Endodermal cell (in vitro differentiated cells): ENCODE results near the gene GOLPH3. TPM values are rescaled to one million over a fixed set of nuclear protein-coding genes. Genes with fewer than 3 reads are reported as not detected.

Experiments used
- DNase-seq: peaks from one replicate; pipeline ENCODE4 v3.0.0-alpha.2; 2017
- H3K27ac ChIP-seq: 2 replicates; pipeline ENCODE4 v1.5.1; 2013; ENCODE audit warnings: mild to moderate bottlenecking, low read depth, low read length, moderate library complexity
- H3K27me3 ChIP-seq: 2 replicates; pipeline ENCODE4 v1.6.1; 2013; ENCODE audit warnings: mild to moderate bottlenecking, low read length, moderate library complexity; ENCODE audit not compliant: insufficient read depth, control insufficient read depth, poor library complexity, severe bottlenecking
- H3K36me3 ChIP-seq: 2 replicates; pipeline ENCODE4 v1.7.0; 2013; ENCODE audit warnings: mild to moderate bottlenecking, low read length, moderate library complexity; ENCODE audit not compliant: control insufficient read depth, insufficient read depth
- H3K4me1 ChIP-seq: one replicate; pipeline ENCODE4 v1.7.0; 2013; ENCODE audit warnings: low read length; ENCODE audit not compliant: control insufficient read depth, insufficient read depth
- H3K4me3 ChIP-seq: 2 replicates; pipeline ENCODE4 v1.5.1; 2013; ENCODE audit warnings: mild to moderate bottlenecking, low read length, moderate library complexity
- H3K9ac ChIP-seq: 2 replicates; pipeline ENCODE4 v1.6.1; 2013; ENCODE audit warnings: mild to moderate bottlenecking, low read length, moderate library complexity; ENCODE audit not compliant: poor library complexity, severe bottlenecking; ENCODE audit errors: extremely low read depth
- H3K9me3 ChIP-seq: 2 replicates; pipeline ENCODE4 v1.6.1; 2013; ENCODE audit warnings: mild to moderate bottlenecking, low read length, moderate library complexity; ENCODE audit not compliant: control insufficient read depth
- H3K27ac Mint-ChIP-seq: 2 replicates; pipeline ENCODE4 v1.8.0; 2020; ENCODE audit warnings: mixed read lengths
- H3K27me3 Mint-ChIP-seq: 2 replicates; pipeline ENCODE4 v1.8.0; 2021; ENCODE audit warnings: mild to moderate bottlenecking, mixed read lengths; ENCODE audit not compliant: insufficient read depth
- H3K36me3 Mint-ChIP-seq: 2 replicates; pipeline ENCODE4 v1.8.0; 2020; ENCODE audit warnings: low read depth, mixed read lengths
- H3K4me1 Mint-ChIP-seq: 2 replicates; pipeline ENCODE4 v1.8.0; 2020; ENCODE audit warnings: mixed read lengths
- H3K4me3 Mint-ChIP-seq: 2 replicates; pipeline ENCODE4 v1.8.0; 2020; ENCODE audit warnings: mild to moderate bottlenecking, moderate library complexity, mixed read lengths
- H3K9me3 Mint-ChIP-seq: 2 replicates; pipeline ENCODE4 v1.8.0; 2020; ENCODE audit warnings: mild to moderate bottlenecking, mixed read lengths
- CTCF ChIP-seq: fragments of 200-600 bp; sonication (generic); conservative IDR thresholded peaks from 2 replicates; pipeline ENCODE4 v1.5.0; 2021; ENCODE audit warnings: antibody characterized with exemption, mild to moderate bottlenecking
- WGBS, 2 experiments: methylation state at CpG; one replicate each; pipeline versions ENCODE4 v1.1.5 to v1.1.7; 2013; ENCODE audit warnings: missing lambda C conversion rate in 2 of 2, mixed read lengths in 1 of 2; ENCODE audit not compliant: insufficient coverage in 1 of 2, insufficient read length in 1 of 2; 5-methylcytosine and 5-hydroxymethylcytosine counted together
- total RNA-seq, 2 donors: library from RNA; stranded (reverse); fragmentation: NEBNext Ultra II Directional in 1 of 2; extraction: Animal tissue kit (Norgen Biotek cat#: 25700) in 1 of 2; gene quantifications; 2 replicates in 1 of 2; 3 replicates in 1 of 2; pipeline ENCODE4 v1.2.1, GENCODE V29; 2021

The GOLPH3 gene
- total RNA-seq, 2 donors from 2014 or later, result 89.4 to 90.7 TPM

GRCh38 chr5:32163053-32163452 is 11.1 kb downstream of the GOLPH3 start:
- no peak overlapping the region for H3K9ac ChIP-seq
- Mint-ChIP-seq H3K9me3 (peaks cover 9% of the 10 kb centered on the region), H3K27me3 (no peaks in the 10 kb centered on the region), H3K4me3 (no peak overlapping the region), H3K36me3 (peaks cover 42% of the 10 kb centered on the region), H3K4me1 (peaks cover 6% of the 10 kb centered on the region), H3K27ac (no peak overlapping the region)
- H3K27me3 ChIP-seq, result no peaks in the 10 kb centered on the region
- 93 to 97% methylated on average over 5 of the region's 5 CpGs for WGBS, 2 experiments
- peaks cover 7% of the 10 kb centered on the region for H3K4me1 ChIP-seq
- no peak overlapping the region for H3K4me3 ChIP-seq
- DNase-seq, result no peak
- peaks cover 51% of the 10 kb centered on the region for H3K36me3 ChIP-seq
- H3K9me3 ChIP-seq, result no peaks in the 10 kb centered on the region
- no peak overlapping the region for H3K27ac ChIP-seq
- no peak for TF ChIP-seq CTCF

GRCh38 chr5:32160228-32160627 is 13.9 kb downstream of the GOLPH3 start:
- Mint-ChIP-seq H3K4me3 (no peak overlapping the region), H3K27me3 (no peaks in the 10 kb centered on the region), H3K9me3 (peaks cover 9% of the 10 kb centered on the region), H3K4me1 (peaks cover 3% of the 10 kb centered on the region), H3K36me3 (peaks cover 28% of the 10 kb centered on the region), H3K27ac (no peak overlapping the region)
- H3K27ac ChIP-seq, result no peak overlapping the region
- 90% methylated on average over 1 of the region's 1 CpG; no CpG with 5 or more reads in 1 of the 2 experiments for WGBS, 2 experiments
- DNase-seq, result no peak
- H3K4me3 ChIP-seq, result no peak overlapping the region
- H3K27me3 ChIP-seq, result no peaks in the 10 kb centered on the region
- H3K9me3 ChIP-seq, result no peaks in the 10 kb centered on the region
- H3K36me3 ChIP-seq, result peaks cover 23% of the 10 kb centered on the region
- no peak for TF ChIP-seq CTCF
- no peak overlapping the region for H3K9ac ChIP-seq
- H3K4me1 ChIP-seq, result peaks cover 7% of the 10 kb centered on the region

GRCh38 chr5:32159328-32160072 is 14.6 kb downstream of the GOLPH3 start:
- DNase-seq, result no peak
- Mint-ChIP-seq H3K9me3 (peaks cover 9% of the 10 kb centered on the region), H3K27me3 (no peaks in the 10 kb centered on the region), H3K4me3 (no peak overlapping the region), H3K4me1 (peaks cover 3% of the 10 kb centered on the region), H3K27ac (no peak overlapping the region), H3K36me3 (peaks cover 26% of the 10 kb centered on the region)
- H3K4me3 ChIP-seq, result no peak overlapping the region
- no peaks in the 10 kb centered on the region for H3K9me3 ChIP-seq
- no peaks in the 10 kb centered on the region for H3K27me3 ChIP-seq
- H3K36me3 ChIP-seq, result peaks cover 21% of the 10 kb centered on the region
- H3K27ac ChIP-seq, result no peak overlapping the region
- WGBS, 2 experiments, result 89 to 100% methylated on average over 1 to 2 of the region's 2 CpGs
- H3K9ac ChIP-seq, result no peak overlapping the region
- H3K4me1 ChIP-seq, result peaks cover 7% of the 10 kb centered on the region
- no peak for TF ChIP-seq CTCF
